ENCODE results near the gene GLI3.

GLI3 gene

DNA sequence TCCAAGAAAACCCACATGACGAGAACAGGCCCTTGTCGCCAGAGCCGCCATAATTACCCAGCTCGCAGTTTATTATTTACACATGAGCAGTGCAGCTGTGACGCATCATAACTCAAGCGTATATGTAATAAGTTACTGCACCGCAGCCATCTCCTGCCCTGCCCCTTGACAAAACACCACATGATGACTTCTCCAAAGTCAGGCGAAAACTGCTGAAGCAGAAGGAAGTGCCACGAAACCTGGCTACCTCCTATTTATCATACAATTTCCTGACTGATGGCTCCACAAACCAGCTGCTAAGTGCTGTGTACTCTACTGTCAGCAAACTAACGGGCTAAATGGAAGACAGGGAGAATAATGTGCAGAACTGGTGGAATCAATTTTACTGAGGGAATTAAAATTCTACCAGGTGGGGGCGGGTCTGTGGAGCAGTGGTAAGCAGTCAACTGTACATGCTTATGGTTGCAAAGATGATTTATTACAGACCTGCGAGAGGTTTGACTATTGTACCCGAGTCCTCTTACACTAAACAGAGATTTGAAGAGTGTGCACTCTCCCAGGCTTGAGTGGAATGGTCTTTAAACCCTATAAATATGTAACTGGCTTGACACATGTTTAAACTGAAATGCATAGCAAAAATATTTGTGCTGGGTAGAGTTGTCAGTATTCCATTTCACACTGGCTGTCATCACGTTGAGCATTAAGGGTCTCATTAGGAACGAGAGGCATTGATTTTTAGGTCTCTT, 156.0 kb downstream of the GLI3 start:
- no peaks in the 10 kb centered on the region for H3K9me2 ChIP-seq (replicated peaks; ENCODE audit: low read depth, low read length)
- H4K20me1 ChIP-seq (ENCODE audit: insufficient read depth, low read length, poor library complexity, severe bottlenecking) = no peaks in the 10 kb centered on the region
- H3K4me2 ChIP-seq (ENCODE audit: low read depth, low read length, poor library complexity, severe bottlenecking) = no peak overlapping the region
- no peaks in the 10 kb centered on the region for H3K9me3 ChIP-seq (ENCODE audit: insufficient read depth, low read depth, low read length)
- no peaks in the 10 kb centered on the region for H3K27me3 ChIP-seq (ENCODE audit: insufficient read depth, low read length, poor library complexity, severe bottlenecking)
- H3K4me1 ChIP-seq (ENCODE audit: insufficient read depth, low read length, poor library complexity, severe bottlenecking) = no peaks in the 10 kb centered on the region
- H3K9ac ChIP-seq (ENCODE audit: low read depth, low read length, poor library complexity, severe bottlenecking) = no peak overlapping the region
- no peaks in the 10 kb centered on the region for H3K79me2 ChIP-seq (ENCODE audit: insufficient read depth, low read length)
- no peak overlapping the region for H2AFZ ChIP-seq (ENCODE audit: low read length)
- no peaks in the 10 kb centered on the region for H3K36me3 ChIP-seq (ENCODE audit: insufficient read depth, low read length)
- H3K4me3 ChIP-seq (ENCODE audit: low read length, poor library complexity, severe bottlenecking) = no peak overlapping the region
- TF ChIP-seq, protein P1, sequence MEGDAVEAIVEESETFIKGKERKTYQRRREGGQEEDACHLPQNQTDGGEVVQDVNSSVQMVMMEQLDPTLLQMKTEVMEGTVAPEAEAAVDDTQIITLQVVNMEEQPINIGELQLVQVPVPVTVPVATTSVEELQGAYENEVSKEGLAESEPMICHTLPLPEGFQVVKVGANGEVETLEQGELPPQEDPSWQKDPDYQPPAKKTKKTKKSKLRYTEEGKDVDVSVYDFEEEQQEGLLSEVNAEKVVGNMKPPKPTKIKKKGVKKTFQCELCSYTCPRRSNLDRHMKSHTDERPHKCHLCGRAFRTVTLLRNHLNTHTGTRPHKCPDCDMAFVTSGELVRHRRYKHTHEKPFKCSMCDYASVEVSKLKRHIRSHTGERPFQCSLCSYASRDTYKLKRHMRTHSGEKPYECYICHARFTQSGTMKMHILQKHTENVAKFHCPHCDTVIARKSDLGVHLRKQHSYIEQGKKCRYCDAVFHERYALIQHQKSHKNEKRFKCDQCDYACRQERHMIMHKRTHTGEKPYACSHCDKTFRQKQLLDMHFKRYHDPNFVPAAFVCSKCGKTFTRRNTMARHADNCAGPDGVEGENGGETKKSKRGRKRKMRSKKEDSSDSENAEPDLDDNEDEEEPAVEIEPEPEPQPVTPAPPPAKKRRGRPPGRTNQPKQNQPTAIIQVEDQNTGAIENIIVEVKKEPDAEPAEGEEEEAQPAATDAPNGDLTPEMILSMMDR (conservative IDR thresholded peaks at IDR 0.05; ENCODE audit: low read length) = no peak
- TF ChIP-seq EZH2phosphoT487 (IDR thresholded peaks at IDR 0.05; ENCODE audit: borderline replicate concordance) = no peak
- no peaks in the 10 kb centered on the region for H3F3A ChIP-seq (ENCODE audit: low read depth)

DNA sequence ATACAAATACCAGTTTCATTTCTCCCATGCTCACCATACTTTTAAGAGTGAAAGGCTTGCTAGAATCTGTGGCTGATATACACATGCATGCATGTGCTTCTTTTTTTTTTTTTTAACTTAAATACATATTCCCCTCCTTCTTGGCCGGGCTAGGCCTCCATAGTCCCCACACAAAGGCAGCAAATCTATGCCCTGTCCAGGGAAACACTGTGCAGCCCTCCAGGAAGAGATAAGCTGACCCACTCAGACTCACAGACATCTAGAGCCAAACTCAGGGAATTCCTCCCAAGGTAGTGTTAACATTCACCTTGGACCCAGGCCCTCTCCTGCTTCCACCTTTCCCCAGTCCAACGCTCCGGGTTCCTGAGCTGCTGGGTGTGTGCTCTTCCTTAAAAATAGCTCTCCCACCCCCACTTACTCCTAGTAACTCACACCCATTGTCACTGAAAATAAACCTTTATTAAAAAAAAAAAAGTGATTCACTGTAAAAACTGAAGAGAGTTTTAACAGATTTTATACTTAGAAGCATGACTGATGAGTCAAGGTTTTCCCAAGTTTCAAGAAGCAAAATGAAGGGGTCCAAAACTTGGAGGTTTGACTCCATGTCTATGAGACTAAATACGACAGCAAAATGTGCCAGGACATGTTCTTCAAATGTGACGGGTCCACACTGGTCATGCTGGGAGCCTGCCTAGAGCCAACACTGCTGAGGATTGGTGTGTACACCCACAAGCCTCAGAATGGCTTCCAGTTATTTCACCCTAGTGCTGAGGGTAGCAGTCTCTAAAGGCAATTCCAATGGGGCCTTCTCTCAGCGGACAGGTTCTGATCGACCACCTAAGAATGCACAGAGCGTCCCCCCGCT, 159.5 kb downstream of the GLI3 start:
- Histone ChIP-seq H3K27me3 (ENCODE audit: insufficient read depth, low read length, poor library complexity, severe bottlenecking) (no peaks in the 10 kb centered on the region), H3K9ac (ENCODE audit: low read depth, low read length, poor library complexity, severe bottlenecking) (no peak overlapping the region), H4K20me1 (ENCODE audit: insufficient read depth, low read length, poor library complexity, severe bottlenecking) (no peaks in the 10 kb centered on the region), H2AFZ (ENCODE audit: low read length) (no peak overlapping the region), H3F3A (ENCODE audit: low read depth) (no peaks in the 10 kb centered on the region), H3K4me2 (ENCODE audit: low read depth, low read length, poor library complexity, severe bottlenecking) (no peak overlapping the region), H3K4me3 (ENCODE audit: low read length, poor library complexity, severe bottlenecking) (no peak overlapping the region), H3K9me3 (ENCODE audit: insufficient read depth, low read depth, low read length) (no peaks in the 10 kb centered on the region), H3K4me1 (ENCODE audit: insufficient read depth, low read length, poor library complexity, severe bottlenecking) (no peaks in the 10 kb centered on the region), H3K79me2 (ENCODE audit: insufficient read depth, low read length) (no peaks in the 10 kb centered on the region), H3K36me3 (ENCODE audit: insufficient read depth, low read length) (no peaks in the 10 kb centered on the region), H3K9me2 (replicated peaks; ENCODE audit: low read depth, low read length) (no peaks in the 10 kb centered on the region)
- TF ChIP-seq, protein P1 (conservative IDR thresholded peaks at IDR 0.05; ENCODE audit: low read length) = no peak
- no peak for TF ChIP-seq EZH2phosphoT487 (IDR thresholded peaks at IDR 0.05; ENCODE audit: borderline replicate concordance)

DNA sequence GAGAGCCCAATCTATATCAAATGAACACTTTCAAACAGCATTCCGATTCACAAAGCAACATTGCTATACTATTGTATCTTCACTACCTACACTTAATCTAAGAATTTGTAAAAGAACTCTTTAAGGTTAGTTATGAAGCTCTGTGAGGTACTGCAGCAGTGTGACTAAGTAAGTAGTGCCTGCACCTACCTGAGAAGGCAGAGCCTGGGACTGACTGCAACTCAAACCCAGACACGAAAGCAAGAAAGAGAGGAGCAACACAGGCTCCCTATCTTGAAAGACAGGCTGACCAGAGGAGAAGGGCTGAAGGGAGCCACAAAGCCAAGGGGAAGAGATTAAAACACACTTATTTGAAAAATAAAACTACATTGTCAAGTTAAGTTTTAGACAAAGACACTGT, 160.1 kb downstream of the GLI3 start:
- H3K4me1 ChIP-seq (ENCODE audit: insufficient read depth, low read length, poor library complexity, severe bottlenecking) = no peaks in the 10 kb centered on the region
- no peaks in the 10 kb centered on the region for H3K79me2 ChIP-seq (ENCODE audit: insufficient read depth, low read length)
- H3K9ac ChIP-seq (ENCODE audit: low read depth, low read length, poor library complexity, severe bottlenecking) = no peak overlapping the region
- no peak overlapping the region for H3K4me2 ChIP-seq (ENCODE audit: low read depth, low read length, poor library complexity, severe bottlenecking)
- no peaks in the 10 kb centered on the region for H3F3A ChIP-seq (ENCODE audit: low read depth)
- H3K4me3 ChIP-seq (ENCODE audit: low read length, poor library complexity, severe bottlenecking) = no peak overlapping the region
- H4K20me1 ChIP-seq (ENCODE audit: insufficient read depth, low read length, poor library complexity, severe bottlenecking) = no peaks in the 10 kb centered on the region
- H3K9me2 ChIP-seq (replicated peaks; ENCODE audit: low read depth, low read length) = no peaks in the 10 kb centered on the region
- H3K9me3 ChIP-seq (ENCODE audit: insufficient read depth, low read depth, low read length) = no peaks in the 10 kb centered on the region
- no peak overlapping the region for H2AFZ ChIP-seq (ENCODE audit: low read length)
- H3K27me3 ChIP-seq (ENCODE audit: insufficient read depth, low read length, poor library complexity, severe bottlenecking) = no peaks in the 10 kb centered on the region
- no peak for TF ChIP-seq EZH2phosphoT487 (IDR thresholded peaks at IDR 0.05; ENCODE audit: borderline replicate concordance)
- TF ChIP-seq, protein P1 (conservative IDR thresholded peaks at IDR 0.05; ENCODE audit: low read length) = no peak
- no peaks in the 10 kb centered on the region for H3K36me3 ChIP-seq (ENCODE audit: insufficient read depth, low read length)

All from Loucy (cell line).